Measurements from ENCODE around the gene APP.

DNA sequence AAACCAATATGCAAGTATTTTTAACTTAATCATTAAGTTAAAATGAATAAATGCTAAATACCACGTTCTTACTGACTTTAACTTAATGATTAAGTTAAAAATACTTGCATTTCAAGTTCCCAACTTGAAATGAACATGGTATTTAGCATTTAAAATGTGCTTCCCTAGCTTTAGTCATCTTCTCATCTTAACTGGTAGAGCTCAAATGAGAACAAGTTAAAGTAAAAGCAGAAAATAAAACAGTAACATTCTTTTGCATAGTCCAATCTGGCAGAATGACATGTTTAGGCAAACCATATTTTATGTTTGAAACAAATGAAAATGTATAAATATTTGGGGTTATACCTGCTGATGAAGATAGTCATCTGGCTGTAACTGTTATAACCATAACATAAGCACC, 186.0 kb downstream of the APP start:
- TF ChIP-seq EZH2 (IDR thresholded peaks at IDR 0.05; ENCODE audit: low read depth): no peak
- TF ChIP-seq, protein P1, sequence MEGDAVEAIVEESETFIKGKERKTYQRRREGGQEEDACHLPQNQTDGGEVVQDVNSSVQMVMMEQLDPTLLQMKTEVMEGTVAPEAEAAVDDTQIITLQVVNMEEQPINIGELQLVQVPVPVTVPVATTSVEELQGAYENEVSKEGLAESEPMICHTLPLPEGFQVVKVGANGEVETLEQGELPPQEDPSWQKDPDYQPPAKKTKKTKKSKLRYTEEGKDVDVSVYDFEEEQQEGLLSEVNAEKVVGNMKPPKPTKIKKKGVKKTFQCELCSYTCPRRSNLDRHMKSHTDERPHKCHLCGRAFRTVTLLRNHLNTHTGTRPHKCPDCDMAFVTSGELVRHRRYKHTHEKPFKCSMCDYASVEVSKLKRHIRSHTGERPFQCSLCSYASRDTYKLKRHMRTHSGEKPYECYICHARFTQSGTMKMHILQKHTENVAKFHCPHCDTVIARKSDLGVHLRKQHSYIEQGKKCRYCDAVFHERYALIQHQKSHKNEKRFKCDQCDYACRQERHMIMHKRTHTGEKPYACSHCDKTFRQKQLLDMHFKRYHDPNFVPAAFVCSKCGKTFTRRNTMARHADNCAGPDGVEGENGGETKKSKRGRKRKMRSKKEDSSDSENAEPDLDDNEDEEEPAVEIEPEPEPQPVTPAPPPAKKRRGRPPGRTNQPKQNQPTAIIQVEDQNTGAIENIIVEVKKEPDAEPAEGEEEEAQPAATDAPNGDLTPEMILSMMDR (conservative IDR thresholded peaks at IDR 0.05): no peak

Measured in PC-9 (cell line).